ENCODE measurements around the gene BPIFA2.

DNA sequence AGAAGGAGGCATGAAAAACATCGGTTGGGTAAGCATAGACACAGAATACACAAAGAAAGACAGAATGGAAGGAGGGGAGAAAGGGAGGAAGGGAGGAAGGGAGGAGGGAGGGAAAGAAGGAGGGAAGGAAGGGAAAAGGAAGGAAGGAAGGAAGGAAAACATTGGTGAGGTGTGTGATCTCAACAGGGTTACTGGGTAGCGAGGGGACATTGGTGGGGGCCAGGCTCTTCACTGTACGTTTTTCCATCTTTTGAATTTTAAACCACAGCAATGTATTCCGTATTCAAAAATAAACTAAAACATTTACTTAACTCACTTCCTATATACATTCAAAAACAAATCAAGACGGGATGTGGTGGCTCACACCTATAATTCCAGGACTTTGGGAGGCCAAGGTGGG, 20.7 kb upstream of the BPIFA2 start:
- TF ChIP-seq EZH2phosphoT487 (IDR thresholded peaks at IDR 0.05; ENCODE audit: insufficient read depth, low read depth): no peak
- no peak for TF ChIP-seq EZH2 (IDR thresholded peaks at IDR 0.05; ENCODE audit: insufficient read depth, poor library complexity, severe bottlenecking)
